CD14-positive monocyte (primary cell): Measurements from ENCODE around the gene LY6G6D. TPM values are rescaled to one million over a fixed set of nuclear protein-coding genes. Genes with fewer than 3 reads are reported as not detected.
A peak's percentile ranks its signal among the peaks of the same experiment; 100 is the strongest.

Experiments used
- DNase-seq, 3 donors: peaks; one replicate each; pipeline ENCODE4 v3.0.0-alpha.2; 2011 to 2022
- H2AFZ ChIP-seq: 2 replicates; pipeline ENCODE4 v1.6.0; 2012; ENCODE audit warnings: mild to moderate bottlenecking, low read depth, low read length, inconsistent platforms; ENCODE audit not compliant: insufficient read depth, poor library complexity, severe bottlenecking
- H3K27ac ChIP-seq, 2 donors: 1 replicate in 1 of 2; 2 replicates in 1 of 2; pipeline ENCODE4 v1.5.1; 2012 to 2013; ENCODE audit warnings: low read length in 2 of 2, control low read depth in 1 of 2, inconsistent platforms in 1 of 2, low read depth in 1 of 2, mild to moderate bottlenecking in 1 of 2
- H3K27me3 ChIP-seq, 2 donors: one replicate each; pipeline versions ENCODE4 v1.6.0 to v1.6.1; 2011 to 2013; ENCODE audit warnings: low read length in 2 of 2; ENCODE audit not compliant: control insufficient read depth in 2 of 2, insufficient read depth in 2 of 2
- H3K36me3 ChIP-seq, 2 donors: replicated peaks in 1 of 2; 1 replicate in 1 of 2; 2 replicates in 1 of 2; pipeline versions ENCODE4 v1.5.1 to v1.6.1; 2012 to 2013; ENCODE audit warnings: low read length in 2 of 2, control low read depth in 1 of 2, inconsistent platforms in 1 of 2, mild to moderate bottlenecking in 1 of 2; ENCODE audit not compliant: insufficient read depth in 2 of 2, control insufficient read depth in 1 of 2
- H3K4me1 ChIP-seq, 2 donors: 1 replicate in 1 of 2; 2 replicates in 1 of 2; pipeline versions ENCODE4 v1.5.1 to v1.6.1; 2012 to 2013; ENCODE audit warnings: low read length in 2 of 2, control low read depth in 1 of 2, inconsistent platforms in 1 of 2, mild to moderate bottlenecking in 1 of 2, moderate library complexity in 1 of 2; ENCODE audit not compliant: insufficient read depth in 2 of 2, control insufficient read depth in 1 of 2
- H3K4me2 ChIP-seq: replicated peaks from 2 replicates; pipeline ENCODE3; 2012; ENCODE audit warnings: low read length, moderate library complexity, mild to moderate bottlenecking; ENCODE audit not compliant: poor library complexity, severe bottlenecking; ENCODE audit errors: extremely low read depth
- H3K4me3 ChIP-seq, 3 experiments: fragments of 200-600 bp in 1 of 3; sonication (generic) in 1 of 3; replicated peaks in 1 of 3; 1 replicate in 2 of 3; 2 replicates in 1 of 3; pipeline ENCODE4 v1.5.1; 2011 to 2013; ENCODE audit warnings: low read length in 3 of 3, mild to moderate bottlenecking in 3 of 3, control low read depth in 2 of 3, low read depth in 2 of 3, inconsistent platforms in 1 of 3, moderate library complexity in 1 of 3
- H3K79me2 ChIP-seq: 2 replicates; pipeline ENCODE4 v1.6.0; 2012; ENCODE audit warnings: mild to moderate bottlenecking, control low read depth, inconsistent platforms, low read length, moderate library complexity; ENCODE audit not compliant: insufficient read depth
- H3K9ac ChIP-seq: 2 replicates; pipeline ENCODE4 v1.6.0; 2017; ENCODE audit warnings: low read length, mild to moderate bottlenecking; ENCODE audit not compliant: insufficient read depth, poor library complexity, severe bottlenecking
- H3K9me3 ChIP-seq, 2 donors: replicated peaks in 1 of 2; 1 replicate in 1 of 2; 2 replicates in 1 of 2; pipeline versions ENCODE4 v1.5.1 to v1.6.1; 2012 to 2013; ENCODE audit warnings: low read length in 2 of 2, control low read depth in 1 of 2; ENCODE audit not compliant: control insufficient read depth in 1 of 2, insufficient read depth in 1 of 2
- H4K20me1 ChIP-seq: 2 replicates; pipeline ENCODE4 v1.6.0; 2012; ENCODE audit warnings: mild to moderate bottlenecking, low read length, control low read depth, moderate library complexity; ENCODE audit not compliant: insufficient read depth
- H3K27ac Mint-ChIP-seq, 7 donors: one replicate each; pipeline ENCODE4 v1.8.0; 2020; ENCODE audit warnings: mild to moderate bottlenecking in 7 of 7, mixed read lengths in 7 of 7, moderate library complexity in 6 of 7, inconsistent platforms in 2 of 7
- H3K27me3 Mint-ChIP-seq, 3 donors: one replicate each; pipeline ENCODE4 v1.8.0; 2021 to 2022; ENCODE audit warnings: low read depth in 3 of 3, mild to moderate bottlenecking in 3 of 3, mixed read lengths in 3 of 3, moderate library complexity in 3 of 3, inconsistent platforms in 1 of 3
- H3K36me3 Mint-ChIP-seq, 2 donors: one replicate each; pipeline ENCODE4 v1.8.0; 2020; ENCODE audit warnings: mixed read lengths in 2 of 2, inconsistent platforms in 1 of 2, mild to moderate bottlenecking in 1 of 2
- H3K4me1 Mint-ChIP-seq: one replicate; pipeline ENCODE4 v1.8.0; 2020; ENCODE audit warnings: mild to moderate bottlenecking, mixed read lengths
- H3K4me3 Mint-ChIP-seq, 2 donors: one replicate each; pipeline ENCODE4 v1.8.0; 2020; ENCODE audit warnings: mild to moderate bottlenecking in 2 of 2, mixed read lengths in 2 of 2, moderate library complexity in 1 of 2
- H3K9me3 Mint-ChIP-seq, 7 donors: one replicate each; pipeline ENCODE4 v1.8.0; 2020 to 2022; ENCODE audit warnings: mixed read lengths in 7 of 7, mild to moderate bottlenecking in 6 of 7, moderate library complexity in 6 of 7, inconsistent platforms in 2 of 7
- CTCF ChIP-seq: fragments of 200-600 bp; IDR thresholded peaks from one replicate; pipeline ENCODE4 v1.8.0; 2022; ENCODE audit warnings: antibody characterized with exemption, mild to moderate bottlenecking
- WGBS: methylation state at CpG from one replicate; pipeline ENCODE4 v1.1.5; 2013; ENCODE audit warnings: missing lambda C conversion rate; ENCODE audit not compliant: insufficient coverage; 5-methylcytosine and 5-hydroxymethylcytosine counted together
- intact Hi-C, 2 donors: fragments of 100-400 bp; cut with micrococcal nuclease; formaldehyde crosslinking; loops; one replicate each; pipeline versions ENCODE4 v1.15.0 to v1.15.1; 2023
- polyA plus RNA-seq, 3 donors: library from polyadenylated mRNA; depleted of rRNA in 1 of 3; unstranded in 2 of 3; stranded (reverse) in 1 of 3; fragments of 300-500 nt in 2 of 3; fragments of >200 nt in 1 of 3; fragmentation: Illumina TruSeq in 2 of 3; gene quantifications; 1 replicate in 2 of 3; 2 replicates in 1 of 3; pipeline ENCODE4 v1.2.3, GENCODE V29; 2012 to 2021

LY6G6D gene
- polyA plus RNA-seq, 3 donors, result not detected

- intact Hi-C loops, result no loop called here
- Histone ChIP-seq H3K36me3 (no peaks in the 10 kb centered on the region), H3K9ac (no peak overlapping the region), H3K4me2 (peak overlapping the region; percentile 49), H2AFZ (peak overlapping the region; percentile 56), H3K79me2 (no peaks in the 10 kb centered on the region), H3K4me3 (peak overlapping the region in 1 of 3 experiments; percentile 46), H3K9me3 (no peaks in the 10 kb centered on the region), H3K4me1 (peaks cover 21 to 27% of the 10 kb centered on the region in 2 donors), H3K27me3 (no peaks in the 10 kb centered on the region), H4K20me1 (no peaks in the 10 kb centered on the region), H3K27ac (peak overlapping the region in 1 of 2 donors; percentile 32)
- peaks cover 0 to 2% (median 0%) of the 10 kb centered on the region in 7 donors for H3K9me3 Mint-ChIP-seq
- no peaks in the 10 kb centered on the region for H3K36me3 Mint-ChIP-seq
- H3K27ac Mint-ChIP-seq, result peak overlapping the region in 6 of 7 donors; percentile 28 to 79 (median 58)
- H3K4me1 Mint-ChIP-seq, result peaks cover 28% of the 10 kb centered on the region
- peak overlapping the region; percentile 59 to 80 for H3K4me3 Mint-ChIP-seq
- 87% methylated on average over 4 of the region's 5 CpGs for WGBS
- no peak for TF ChIP-seq CTCF
- no peak for DNase-seq
- peaks cover 0 to 9% (median 1%) of the 10 kb centered on the region in 3 donors for H3K27me3 Mint-ChIP-seq
Observed at GRCh38 chr6:31710523-31711219, 4.5 kb upstream of the LY6G6D start.

- no peak for TF ChIP-seq CTCF
- DNase-seq, result peak in 2 of 3 donors; percentile 41 to 54
- H3K4me1 Mint-ChIP-seq, result peaks cover 28% of the 10 kb centered on the region
- H3K27me3 Mint-ChIP-seq, result peaks cover 0 to 9% (median 1%) of the 10 kb centered on the region in 3 donors
- Histone ChIP-seq H2AFZ (peak overlapping the region; percentile 56), H3K27me3 (no peaks in the 10 kb centered on the region), H3K4me2 (peak overlapping the region; percentile 49), H3K27ac (peak overlapping the region in 1 of 2 donors; percentile 32), H3K36me3 (no peaks in the 10 kb centered on the region), H3K9ac (peak overlapping the region; percentile 5), H3K79me2 (no peaks in the 10 kb centered on the region), H3K4me1 (peaks cover 21 to 27% of the 10 kb centered on the region in 2 donors), H3K4me3 (peak overlapping the region in 1 of 3 experiments; percentile 46), H3K9me3 (no peaks in the 10 kb centered on the region), H4K20me1 (no peaks in the 10 kb centered on the region)
- intact Hi-C loops, result no loop called here
- H3K36me3 Mint-ChIP-seq, result no peaks in the 10 kb centered on the region
- WGBS, result 83% methylated on average over 1 of the region's 8 CpGs
- peaks cover 0 to 2% (median 0%) of the 10 kb centered on the region in 7 donors for H3K9me3 Mint-ChIP-seq
- peak overlapping the region; percentile 59 to 80 for H3K4me3 Mint-ChIP-seq
- peak overlapping the region in 4 of 7 donors; percentile 52 to 79 (median 68) for H3K27ac Mint-ChIP-seq
Observed at GRCh38 chr6:31711233-31711632, 3.9 kb upstream of the LY6G6D start.
